Measurements from ENCODE around the gene AGO3.

GRCh38 chr1:36100376-36100775, 169.5 kb downstream of the AGO3 start:
- TF ChIP-seq ZBTB20 (CRISPR knock-in tag; IDR thresholded peaks at IDR 0.05; ENCODE audit: borderline replicate concordance, low read depth) (no peak), TCF7L2 (IDR thresholded peaks at IDR 0.05; ENCODE audit: low read depth, low read length) (no peak)
